C4-2B (cell line): Measurements from ENCODE around the gene CBY3.
"Not testable (repeated sequence)": the region's sequence is repeated elsewhere in the genome, so short reads cannot be mapped to it uniquely, and the experiment has no call there.

ENCODE experiments used
- CTCF ChIP-seq: fragments of 450-650 bp; conservative IDR thresholded peaks from 2 replicates; pipeline ENCODE4 v1.5.1; 2017; ENCODE audit warnings: mild to moderate bottlenecking
- ZFX ChIP-seq: fragments of 450-650 bp; IDR thresholded peaks from 2 replicates; pipeline ENCODE4 v1.6.1; 2017

GRCh38 chr5:179639296-179639695 is 41.5 kb downstream of the CBY3 start:
- not testable (repeated sequence) for TF ChIP-seq CTCF, ZFX
